DMS53 (cell line): ENCODE results near the gene SALL1.

ENCODE experiments used
- DNase-seq: peaks from one replicate; lab custom pipeline; 2025; lab: John Stamatoyannopoulos, UW

SALL1 gene

DNA sequence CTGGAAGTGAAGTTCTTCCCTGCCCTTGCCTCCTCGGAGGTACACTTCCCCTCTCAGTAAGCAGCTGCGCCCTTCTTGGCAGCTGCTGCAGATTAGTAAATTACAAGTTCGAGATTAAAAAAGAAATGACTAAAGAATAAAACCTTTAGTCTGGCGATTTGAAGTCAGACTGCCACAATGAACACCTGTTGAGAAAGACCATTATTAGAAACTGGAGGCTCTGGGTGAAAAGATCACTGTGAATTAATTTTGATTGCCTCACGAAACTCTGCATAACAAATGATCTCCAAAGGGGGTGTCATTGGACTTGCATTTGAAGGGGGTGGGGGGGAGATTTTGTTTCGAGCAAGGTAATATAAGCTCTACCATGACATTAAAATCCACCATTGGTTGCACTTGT lies 39.3 kb downstream of the SALL1 start:
- no peak for DNase-seq

DNA sequence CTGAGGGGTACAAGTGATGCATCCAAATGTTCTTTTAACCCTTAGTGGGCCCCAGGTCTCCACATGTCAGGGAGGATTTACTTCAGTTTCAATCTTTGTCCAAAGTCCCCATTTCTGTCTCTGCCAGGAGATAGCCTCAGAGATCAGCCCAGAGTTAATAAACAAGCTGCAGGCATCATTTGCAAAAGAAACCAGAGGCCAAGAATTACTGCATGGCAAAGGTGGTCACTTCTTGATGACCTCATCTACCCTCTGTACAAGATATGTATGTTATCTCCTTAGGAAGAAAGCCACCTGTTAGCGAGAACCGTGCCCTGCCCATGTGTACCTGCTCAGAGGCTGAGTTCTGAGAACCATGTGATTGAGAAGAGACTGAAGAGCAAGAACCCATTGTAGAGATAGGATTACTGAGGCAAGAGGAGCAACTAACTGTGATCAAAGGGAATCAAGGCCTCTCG lies 40.3 kb downstream of the SALL1 start:
- no peak for DNase-seq

GRCh38 chr16:51109173-51109572 lies 41.9 kb downstream of the SALL1 start:
- DNase-seq: no peak

DNA sequence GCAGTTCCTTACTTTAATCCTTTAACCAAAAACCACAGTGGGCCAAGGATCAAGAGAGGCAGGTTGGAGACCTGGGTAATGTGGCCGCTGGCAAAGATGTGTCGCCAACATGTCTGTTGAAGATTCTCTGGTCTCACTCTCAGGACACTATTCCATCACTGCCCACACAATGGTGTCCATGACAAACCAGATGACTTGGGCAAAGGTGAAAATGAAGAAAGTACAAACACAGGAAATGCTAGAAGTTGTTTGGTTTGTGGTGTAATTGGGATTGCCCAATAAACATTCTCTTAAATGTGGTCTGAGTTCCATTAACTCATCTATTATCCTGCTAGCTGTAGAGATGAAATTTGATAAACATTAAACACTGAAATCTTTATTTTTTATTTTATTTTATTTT lies 43.3 kb downstream of the SALL1 start:
- no peak for DNase-seq

DNA sequence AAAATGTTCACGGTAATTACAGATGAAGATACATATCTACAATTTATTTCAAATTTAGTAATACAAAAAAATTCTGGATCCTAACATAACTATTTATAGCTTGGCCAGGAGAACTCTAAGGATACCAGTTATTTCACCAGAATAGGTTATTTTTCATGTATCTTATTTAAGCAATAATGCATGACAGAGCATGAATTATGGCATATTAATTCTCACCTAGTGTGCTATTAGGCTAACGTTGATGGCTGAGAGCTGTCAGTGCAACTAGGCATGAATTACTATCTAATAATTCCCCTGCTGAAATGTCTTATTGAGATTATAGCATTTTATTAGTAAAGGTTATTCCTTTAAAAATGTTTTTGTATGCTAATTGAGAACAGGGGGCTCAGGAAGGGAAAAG lies 44.5 kb downstream of the SALL1 start:
- no peak for DNase-seq

DNA sequence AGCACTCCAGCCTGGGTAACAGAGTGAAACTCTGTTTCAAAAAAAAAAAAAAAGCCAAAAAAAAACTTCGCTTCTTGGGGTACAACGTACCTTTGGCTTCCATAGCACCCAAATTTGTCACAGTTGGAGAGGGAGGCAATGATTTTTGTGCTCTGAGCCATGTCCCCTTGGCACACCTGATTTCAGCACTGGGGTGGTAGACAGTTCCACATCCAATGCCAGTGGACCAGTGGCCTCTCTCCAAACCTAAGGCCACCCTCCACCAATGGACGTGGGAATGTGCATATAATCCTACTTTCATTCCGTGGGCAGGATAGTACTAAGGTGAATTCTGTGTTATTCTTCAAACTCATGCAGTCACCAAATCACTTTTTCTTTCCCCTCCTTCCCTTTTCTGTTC lies 47.5 kb downstream of the SALL1 start:
- DNase-seq: no peak

GRCh38 chr16:51097729-51098128 lies 53.3 kb downstream of the SALL1 start:
- DNase-seq: no peak

DNA sequence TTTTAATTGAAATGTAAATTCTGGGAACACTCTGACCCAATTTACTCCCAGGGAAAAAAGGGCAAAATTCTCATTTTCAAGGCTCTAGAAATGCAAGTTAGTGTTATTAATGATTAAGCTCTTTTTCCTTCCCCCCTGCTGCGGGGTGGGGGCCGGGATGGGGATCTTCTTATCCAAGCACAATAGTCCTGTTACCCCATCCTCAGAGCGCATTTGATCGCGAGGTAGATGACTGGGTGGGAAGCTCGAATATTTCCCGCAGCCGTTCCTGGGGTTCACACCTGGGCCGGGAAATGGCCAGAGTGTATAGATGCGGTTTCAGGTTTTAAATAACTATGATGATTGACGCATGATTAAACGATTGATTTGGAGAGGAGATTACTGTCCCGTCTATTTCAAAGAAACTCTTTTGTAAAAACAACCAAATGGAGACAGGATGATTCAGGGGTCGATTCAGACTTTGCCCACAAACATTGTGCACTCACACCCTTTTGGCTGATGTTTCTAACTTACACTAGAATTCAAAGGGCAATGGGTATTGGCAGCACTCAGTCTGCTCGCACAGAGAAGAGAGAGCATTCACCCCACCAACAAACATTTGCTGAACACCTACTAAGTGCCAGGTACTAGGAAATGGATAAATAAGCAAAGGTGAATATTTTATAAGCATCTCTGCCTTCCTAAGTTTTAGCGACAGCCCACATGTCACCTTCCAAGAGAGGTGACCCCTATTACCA lies 55.0 kb downstream of the SALL1 start:
- DNase-seq: no peak

- DNase-seq: no peak
Measured at GRCh38 chr16:51095084-51095881, 55.8 kb downstream of the SALL1 start.

- no peak for DNase-seq
Measured at GRCh38 chr16:51093726-51094280, 57.3 kb downstream of the SALL1 start.
